NAMALWA (cell line): Measurements from ENCODE around the gene SLC31A1.
A peak's percentile ranks its signal among the peaks of the same experiment; 100 is the strongest.

Source experiments
- DNase-seq: peaks from one replicate; pipeline ENCODE4 v3.0.0-alpha.2; 2015; ENCODE audit warnings: low spot score

The SLC31A1 gene

DNA sequence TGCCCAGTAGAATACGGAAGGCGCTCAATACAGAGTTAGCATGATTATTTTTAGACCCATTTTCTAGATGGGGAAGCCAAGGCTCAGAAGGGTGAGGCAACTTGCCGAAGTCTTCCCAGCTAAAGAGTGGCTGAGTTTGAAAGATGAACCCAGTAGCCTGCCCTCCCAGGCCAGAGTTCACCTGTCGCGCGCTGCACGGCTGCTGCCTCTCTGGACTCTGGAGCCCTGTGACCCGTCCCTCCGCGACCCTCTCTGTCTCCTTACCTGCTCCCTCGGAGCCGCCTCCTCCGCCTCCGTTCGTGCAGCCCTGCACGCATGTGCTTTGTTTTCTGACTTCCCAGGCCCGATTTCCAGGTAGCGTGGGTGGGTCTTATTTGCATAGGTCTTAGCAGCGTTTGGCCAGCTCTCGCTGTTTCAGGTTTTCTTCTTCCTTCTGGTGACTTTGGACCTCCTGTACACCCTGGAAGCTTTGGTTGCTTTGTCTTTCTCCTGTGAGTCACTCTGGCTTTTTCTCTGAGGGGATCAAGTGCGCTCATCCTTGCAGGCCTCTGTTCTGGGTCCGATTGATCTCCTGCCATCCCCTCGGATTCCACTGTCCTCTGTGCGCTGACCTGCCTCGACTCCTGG, 81.6 kb downstream of the SLC31A1 start, which contains the start of gene RNF183:
RNF183 (minus strand) TSS at position 585 of the 627 bp plus-strand sequence. CDS start 5,192 bp downstream, outside the sequence.
- DNase-seq = no peak

GRCh38 chr9:113306566-113306965, 85.2 kb downstream of the SLC31A1 start:
- no peak for DNase-seq

- DNase-seq = no peak
Observed at GRCh38 chr9:113307396-113307975, 86.1 kb downstream of the SLC31A1 start.

GRCh38 chr9:113309204-113309813, 88.0 kb downstream of the SLC31A1 start:
- DNase-seq = peak; percentile 68

DNA sequence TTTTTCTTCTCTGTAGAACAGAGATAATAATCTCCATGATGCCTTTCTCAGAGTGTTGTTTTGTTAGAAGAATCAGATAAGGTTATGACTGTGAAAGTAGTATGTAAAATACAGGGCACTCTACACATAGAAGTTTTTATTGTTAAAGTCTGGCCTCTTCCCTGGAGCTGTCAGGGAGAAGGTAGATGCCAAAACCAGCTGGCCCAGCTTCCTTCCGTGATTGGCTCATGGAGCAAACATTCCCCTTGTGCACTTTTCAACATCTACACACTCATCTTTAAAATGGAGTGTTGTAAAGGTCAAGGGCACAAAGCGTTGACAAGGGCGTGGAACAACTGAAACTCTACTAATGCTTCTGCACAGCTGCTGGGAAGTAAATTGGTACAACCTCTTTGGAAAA, 89.2 kb downstream of the SLC31A1 start:
- no peak for DNase-seq

DNA sequence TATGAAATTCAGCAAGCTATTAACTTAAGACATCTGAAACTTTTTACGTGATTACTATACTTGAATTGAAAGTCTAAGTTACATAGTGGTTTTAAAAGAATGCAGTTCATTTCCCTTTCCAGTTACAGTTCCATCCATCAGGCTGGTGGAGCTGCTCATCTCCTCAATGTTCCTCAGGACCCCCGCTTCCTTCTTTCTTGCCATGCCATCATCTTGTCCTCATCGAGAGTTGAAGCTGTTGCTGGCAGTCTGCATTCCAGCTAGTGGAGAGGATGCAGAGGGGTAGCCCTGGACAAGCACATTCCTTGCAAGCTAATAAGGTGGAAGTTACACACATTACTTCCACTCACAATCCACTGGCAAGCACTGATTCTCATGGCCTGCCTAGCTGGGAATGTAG, 90.6 kb downstream of the SLC31A1 start:
- DNase-seq = no peak

DNA sequence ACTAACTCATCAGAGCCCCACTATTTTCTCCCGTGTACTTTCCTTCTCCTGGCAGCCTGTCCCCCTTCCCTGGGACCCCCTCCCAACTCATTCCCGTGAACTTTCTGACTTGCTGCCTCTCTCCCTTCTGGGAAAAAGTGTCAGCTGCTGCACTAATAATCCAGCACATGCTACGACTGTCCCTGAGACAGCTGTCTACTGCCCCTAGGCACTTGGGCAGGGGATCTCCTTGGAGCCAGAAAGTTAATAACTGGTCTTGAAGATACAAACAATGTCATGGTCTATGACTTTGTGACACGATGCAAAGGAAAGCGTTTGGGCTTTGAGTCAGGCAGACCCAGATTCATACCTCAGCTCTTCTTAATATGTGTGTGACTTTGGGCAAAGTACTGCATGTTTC, 91.9 kb downstream of the SLC31A1 start:
- no peak for DNase-seq
